Measurements from ENCODE around the gene HOTAIR.

HOTAIR gene

DNA sequence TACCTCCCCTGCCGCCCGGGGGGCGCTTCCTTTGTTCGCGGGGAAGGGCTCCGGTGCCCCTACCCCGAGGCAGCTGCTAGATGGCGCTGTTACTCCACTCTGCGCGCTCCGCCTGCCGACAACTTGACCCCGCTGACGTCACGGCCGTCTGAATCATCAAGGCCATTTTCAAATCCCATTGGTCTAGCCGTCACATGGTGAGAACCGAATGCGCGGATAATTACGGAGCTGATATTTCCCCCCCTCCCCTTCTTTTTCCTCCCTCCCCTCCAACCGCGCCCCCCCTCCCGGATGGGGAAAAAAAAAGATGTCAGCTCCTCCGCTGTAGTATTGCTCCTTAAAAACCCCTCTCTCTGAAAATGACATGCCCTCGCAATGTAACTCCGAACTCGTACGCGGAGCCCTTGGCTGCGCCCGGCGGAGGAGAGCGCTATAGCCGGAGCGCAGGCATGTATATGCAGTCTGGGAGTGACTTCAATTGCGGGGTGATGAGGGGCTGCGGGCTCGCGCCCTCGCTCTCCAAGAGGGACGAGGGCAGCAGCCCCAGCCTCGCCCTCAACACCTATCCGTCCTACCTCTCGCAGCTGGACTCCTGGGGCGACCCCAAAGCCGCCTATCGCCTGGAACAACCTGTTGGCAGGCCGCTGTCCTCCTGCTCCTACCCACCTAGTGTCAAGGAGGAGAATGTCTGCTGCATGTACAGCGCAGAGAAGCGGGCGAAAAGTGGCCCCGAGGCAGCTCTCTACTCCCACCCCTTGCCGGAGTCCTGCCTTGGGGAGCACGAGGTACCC is 10.3 kb upstream of the HOTAIR start, which contains the start of gene HOXC10:
HOXC10 (plus strand) TSS at position 246 of the 791 bp plus-strand sequence; CDS start at position 360, 114 bp downstream.
- DNase-seq, result peak; percentile 96

DNA sequence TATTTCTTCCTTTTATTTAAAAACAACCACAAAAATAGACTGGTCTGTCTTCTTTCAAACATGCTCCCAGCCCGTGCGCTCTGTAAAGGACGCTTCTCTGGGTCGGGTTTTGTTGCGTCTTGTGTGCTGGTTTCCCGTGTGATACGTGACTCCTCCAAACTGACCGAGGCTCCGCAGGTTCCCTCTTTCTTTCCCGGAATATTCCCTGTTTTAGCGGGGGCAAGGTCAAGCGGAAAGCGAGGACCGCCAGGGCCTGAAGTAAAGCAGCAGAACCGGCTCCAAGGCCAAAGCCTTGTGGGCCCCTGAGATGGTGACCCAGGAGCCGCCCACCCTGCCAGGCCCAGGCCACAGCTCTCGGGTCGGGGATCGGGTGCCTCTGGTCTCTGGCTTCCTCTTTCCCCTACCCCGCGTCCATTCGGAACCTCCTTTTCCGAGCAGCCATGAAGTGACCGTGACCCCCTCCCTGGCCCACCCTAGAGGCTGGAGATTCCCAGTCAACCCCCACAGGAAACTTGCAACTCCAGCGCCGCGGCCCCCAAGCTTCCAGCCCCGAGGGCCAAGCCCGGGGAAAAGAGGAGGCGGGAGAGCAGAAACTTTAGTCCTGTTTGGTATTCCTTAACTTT is 9.3 kb upstream of the HOTAIR start:
- no peak for DNase-seq

DNA sequence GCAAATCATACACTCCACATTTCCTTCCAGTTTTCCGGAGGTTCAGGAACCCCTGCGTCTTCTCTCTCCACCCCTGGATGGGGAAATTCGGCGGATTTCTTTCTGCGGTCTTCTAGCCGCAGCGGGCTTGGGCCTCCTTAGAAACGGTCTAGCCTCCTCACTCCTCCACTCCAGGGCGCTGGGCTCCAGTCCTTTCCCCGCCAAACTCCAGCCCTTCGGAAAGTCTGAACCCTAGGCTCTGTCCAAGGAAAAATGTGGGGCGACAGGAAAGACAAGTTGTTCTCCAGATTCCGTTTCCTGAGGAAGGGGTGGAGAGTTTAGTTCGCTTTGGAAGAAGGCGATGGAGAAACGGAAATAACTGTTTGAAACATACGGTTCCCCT is 8.8 kb upstream of the HOTAIR start:
- no peak for DNase-seq

DNA sequence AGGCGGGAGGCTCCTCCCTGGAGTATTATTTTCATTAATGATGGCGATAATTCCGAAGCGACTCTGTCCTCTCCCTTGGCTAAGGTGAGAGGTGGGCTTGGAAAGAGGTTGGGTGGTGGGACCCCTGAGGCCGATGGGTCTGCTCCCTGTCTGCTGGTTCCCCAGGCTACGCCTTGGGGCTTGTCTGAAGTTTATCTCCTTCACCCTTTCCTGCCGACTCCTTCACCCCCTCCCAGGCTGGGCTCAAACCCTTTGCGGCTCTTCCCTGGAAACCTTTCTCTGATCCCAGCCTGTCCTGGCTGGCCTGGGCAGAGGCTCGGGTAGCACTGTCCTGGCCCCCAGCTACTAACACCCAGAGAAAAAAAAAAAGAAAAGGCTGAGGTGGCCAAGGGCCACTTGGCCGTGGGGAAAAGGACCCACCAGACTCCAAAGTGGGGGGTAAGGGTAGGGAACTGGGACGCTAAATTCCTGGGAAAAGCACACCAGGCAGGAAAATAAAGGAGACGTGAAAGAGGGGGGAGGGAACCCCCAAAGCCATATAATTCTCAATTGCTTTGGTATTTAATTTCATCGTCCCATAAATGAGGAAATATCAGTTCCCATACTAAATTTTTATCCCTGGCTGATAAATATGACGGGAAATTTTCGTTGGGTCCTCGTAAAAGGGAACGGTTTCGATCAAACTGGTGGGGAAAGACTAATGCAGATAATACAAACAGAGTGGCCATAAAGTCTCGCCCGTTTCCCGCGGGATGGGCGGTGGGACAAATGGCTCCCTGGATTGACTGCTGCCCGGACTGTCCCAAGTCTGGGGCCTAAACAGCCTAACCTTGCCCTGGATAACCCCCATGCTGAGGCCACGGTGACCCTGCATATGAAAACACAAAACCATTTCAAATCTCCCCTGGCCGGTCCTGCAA is 8.2 kb upstream of the HOTAIR start:
- no peak for DNase-seq

DNA sequence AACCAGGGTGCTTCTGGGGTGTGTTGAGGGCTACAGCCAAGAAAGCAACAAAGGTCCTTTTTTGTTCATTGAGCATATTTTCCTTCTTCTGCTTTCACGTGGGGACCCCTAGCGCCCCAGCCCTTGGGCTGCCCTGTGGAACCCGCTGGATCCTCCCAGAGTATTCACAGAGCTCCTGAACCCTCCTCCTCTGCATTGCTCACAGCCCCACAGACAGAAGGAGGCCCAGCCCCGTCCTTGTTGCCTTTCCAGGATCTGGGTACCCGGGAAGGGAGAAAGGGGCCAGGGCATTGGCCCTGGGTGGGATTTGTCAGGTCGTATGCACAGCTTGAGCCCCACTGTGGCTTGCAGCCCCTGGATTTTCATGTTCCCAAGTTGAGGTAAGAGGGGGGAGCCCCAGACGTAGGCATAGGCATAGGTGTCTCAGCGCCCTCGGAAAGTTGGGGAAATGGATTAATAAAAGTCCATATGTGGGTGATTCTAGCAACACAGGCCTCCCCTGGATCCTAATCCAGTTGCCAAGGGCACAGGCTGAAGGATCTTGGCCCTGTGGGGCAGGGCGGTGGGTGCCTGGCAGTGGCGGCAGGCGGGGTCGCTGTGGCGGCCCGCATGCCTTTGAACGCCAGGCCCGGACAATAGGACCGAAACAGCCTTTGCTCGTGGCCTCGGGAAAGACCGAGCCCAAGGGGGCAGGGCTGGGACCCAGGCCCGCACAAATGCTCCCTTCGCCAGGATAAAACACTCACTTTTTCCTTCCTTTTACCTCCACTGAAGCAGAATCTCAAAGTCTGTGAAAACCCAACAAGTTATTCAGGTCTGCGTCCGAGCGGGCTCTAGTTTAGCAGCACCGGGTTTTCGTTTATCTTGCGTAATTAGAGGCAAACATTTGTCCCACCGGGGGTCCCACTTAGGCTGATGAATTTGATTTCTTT is 7.1 kb upstream of the HOTAIR start:
- DNase-seq, result no peak

DNA sequence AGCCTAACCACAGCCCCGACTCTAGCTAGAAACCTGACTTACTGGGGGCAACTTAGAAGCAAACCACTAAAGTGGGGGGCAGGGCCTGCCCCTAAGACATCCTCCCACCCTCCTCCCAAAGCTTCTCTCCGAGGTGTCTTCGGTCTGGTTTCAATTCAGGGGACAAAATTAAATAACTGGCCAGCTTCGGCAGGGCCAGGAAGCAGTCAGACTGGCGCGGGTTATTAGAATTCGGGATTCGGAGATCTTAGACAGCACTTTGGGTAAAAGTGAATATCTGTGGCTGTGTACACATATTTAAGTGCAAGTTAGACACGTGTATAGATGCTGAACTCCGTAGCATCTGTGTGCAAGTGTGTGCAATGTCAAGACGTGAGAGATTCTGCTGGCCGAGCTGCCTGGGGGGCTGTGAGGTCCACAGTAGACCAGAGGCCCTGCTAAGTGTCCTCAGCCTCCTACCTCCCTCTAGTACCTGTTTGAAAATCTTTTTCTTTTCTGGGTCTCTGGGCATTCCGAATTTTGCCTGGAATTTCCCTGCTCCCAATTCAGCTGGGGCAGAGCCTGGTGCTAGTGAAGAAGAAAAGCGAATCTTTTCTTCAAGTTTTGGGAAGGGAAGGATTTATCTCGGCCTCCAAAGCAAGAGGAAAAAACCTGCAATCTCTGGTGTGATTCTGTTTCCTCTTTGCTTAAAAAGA is 6.2 kb upstream of the HOTAIR start:
- DNase-seq, result no peak

DNA sequence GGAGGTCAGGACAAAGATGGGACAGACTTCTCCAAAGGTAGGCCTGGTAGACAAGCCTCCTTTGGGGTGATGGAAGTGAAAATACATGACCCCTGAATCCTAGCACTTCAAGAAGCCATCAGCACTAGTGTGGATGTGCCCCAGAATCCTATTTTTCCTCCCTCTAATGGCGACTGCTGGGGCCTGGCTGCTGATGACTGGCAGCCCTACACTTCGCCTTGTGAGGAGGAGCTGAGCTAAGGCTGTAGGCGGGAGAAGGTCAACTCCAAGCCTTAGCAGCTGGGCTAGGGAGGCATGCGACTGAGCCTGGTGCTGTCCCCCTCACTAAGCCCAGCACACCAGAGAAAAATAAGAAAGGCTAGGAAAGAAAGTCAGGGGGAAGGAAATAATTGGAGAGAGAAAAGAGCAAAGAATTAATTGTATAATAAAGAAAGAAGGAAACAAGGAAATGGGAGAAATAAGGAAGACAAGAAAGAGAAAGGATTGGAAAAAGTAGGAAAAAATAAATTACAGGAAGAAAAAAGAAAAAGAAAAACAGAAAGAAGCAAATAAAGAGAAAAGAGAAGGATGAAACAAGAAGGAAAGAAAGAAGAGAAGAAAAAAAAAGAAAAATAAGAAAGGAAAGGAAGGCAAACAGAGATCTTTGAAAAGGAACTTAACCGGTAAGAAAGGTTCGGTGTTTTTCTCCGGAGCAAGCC is 5.5 kb upstream of the HOTAIR start:
- DNase-seq, result no peak

DNA sequence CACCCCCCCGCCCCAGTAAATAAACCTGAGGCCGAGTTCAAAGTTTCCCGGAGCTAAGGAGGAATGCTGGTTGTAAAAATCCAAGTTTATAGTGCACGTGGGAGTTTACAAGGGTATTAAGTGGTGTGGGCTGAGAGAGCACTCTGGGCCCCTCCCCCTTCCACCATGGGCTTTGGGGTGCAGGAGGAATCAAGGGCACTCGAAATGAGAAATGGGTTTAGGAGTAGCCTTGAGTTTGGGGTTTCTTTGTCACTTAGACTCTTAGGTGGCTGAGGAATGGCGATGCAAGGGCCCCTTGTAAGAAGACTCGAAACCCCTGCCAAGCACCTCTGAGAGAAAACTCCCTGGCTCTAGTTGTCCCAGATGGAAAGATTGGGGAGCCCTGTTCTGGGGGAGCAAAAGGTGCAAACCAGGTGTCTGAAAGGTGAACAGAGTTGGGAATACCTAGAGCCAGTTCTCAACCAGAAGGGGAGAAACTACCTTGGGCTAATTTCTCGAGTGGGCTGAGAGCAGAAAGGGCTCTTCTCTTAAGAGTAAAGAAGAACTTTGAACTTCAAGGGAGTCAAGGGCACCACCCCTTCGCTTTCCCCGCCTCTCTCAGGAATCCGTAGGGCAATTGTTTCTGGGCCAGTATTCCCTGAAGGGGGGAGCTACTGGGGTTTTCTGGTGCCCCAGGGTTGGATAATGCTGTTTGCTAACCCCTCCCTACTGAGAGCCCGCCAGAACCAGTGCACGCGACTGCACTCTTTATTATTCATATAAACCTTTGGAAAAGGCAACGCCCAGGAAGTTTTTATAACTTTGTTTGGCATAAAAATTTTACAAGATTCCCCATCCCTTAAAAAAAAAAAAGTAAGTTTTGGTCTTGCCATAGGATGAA is 4.0 kb upstream of the HOTAIR start:
- no peak for DNase-seq

DNA sequence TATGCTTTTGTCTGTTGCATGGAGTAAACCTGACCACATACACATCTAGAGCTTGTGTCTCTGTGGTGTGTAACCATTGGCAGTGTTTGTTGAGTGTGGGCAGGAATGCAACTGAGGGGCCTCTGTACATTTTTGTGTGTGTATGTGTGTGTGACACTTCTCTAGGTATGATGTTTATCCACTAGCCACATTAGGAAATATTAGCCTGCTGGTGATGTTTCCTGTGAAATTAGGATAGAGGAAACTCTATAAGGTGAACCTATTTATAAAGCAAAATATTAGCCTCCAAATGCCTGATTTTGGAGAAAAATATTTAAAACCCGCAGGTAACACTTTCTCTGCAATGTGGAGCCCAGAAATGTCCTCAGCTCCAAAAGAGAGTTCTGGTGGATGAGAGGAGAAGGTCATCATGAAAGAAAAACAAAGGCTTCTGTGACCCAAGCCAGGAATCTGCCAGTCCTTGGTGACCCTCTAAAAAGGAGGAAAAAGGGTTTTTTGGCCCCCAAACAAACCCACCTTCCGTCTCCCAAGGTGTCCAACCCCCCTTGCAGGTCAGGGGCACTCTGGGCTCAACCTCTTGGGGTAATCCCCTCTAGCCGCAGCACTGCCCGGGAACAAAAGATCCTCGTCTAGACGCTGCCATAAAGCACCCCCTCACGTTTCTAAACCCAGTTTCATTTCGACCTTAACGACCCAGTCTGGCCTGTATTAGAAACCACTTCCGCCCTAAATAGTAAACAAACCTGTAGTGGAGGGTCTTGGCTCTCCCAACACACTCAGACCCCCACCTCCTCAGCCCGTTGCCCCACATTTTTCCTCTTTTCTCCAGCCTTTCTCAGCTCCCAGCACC is 3.1 kb upstream of the HOTAIR start:
- DNase-seq, result no peak

DNA sequence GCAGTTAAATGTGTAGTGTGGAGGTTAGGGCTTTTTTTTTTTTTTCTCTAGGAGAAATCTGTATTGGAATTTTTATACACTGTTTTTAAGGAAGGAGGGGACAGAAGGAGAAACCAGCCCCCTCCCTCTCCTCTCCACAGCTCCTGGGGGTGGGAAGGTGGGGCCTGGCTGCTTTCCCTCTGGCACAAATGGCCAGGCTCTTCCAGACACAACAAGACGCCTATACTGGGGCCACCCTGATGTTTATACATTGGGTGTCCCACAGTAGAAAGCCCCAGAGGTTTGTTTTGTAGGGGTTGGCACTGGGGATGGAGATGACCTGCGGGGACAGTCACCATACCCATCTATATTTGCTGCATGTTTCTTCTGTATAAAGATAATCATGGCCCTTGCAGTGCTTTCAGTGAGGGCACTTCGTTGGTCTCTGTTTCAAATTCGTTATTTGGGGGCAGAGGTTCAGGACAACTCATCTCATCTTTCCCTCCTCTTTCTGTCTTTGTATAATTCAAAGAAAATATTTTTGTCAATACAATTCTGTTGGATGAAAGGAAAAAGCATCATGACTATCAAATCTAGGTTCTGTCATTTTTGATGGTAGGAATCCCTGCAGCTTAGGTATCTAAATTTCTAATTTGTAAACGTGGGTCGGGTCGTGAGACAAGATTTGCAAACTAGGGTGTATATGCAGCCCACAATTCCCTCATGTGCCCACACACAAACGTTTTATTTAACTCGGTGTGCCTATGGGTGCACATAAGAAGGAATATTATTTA is 2.3 kb upstream of the HOTAIR start:
- DNase-seq, result no peak

DNA sequence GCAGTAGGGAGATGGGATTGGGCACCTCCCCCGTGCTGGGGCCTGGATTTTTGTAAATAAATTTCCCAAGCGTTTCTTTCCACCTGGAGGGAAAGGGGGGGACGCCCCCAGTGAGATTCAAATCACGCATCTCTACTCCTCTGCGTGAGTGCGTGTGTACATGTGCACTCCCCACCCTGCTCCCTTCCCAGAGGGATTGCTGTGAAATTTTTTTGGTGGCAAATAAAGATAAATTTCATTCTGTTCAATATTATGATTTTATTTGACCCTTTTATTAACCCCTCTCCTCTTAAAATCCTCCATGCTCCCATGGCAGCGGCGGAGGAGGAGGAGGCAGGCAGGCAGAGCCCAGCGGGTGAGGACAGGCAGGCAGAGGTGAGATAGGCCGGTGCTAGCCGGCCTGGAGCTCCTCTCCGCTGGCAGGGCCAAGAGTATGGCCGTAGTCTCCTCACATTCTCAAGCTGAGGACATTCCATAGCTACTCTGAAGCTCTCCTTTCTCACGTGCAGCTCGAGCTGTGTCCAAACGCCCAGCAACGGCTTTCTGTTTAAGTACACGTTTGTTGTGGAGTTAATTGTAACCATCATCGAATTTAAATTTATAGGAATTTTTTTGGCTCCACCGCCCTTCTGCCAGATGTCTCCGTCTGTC is 1.5 kb upstream of the HOTAIR start:
- no peak for DNase-seq

DNA sequence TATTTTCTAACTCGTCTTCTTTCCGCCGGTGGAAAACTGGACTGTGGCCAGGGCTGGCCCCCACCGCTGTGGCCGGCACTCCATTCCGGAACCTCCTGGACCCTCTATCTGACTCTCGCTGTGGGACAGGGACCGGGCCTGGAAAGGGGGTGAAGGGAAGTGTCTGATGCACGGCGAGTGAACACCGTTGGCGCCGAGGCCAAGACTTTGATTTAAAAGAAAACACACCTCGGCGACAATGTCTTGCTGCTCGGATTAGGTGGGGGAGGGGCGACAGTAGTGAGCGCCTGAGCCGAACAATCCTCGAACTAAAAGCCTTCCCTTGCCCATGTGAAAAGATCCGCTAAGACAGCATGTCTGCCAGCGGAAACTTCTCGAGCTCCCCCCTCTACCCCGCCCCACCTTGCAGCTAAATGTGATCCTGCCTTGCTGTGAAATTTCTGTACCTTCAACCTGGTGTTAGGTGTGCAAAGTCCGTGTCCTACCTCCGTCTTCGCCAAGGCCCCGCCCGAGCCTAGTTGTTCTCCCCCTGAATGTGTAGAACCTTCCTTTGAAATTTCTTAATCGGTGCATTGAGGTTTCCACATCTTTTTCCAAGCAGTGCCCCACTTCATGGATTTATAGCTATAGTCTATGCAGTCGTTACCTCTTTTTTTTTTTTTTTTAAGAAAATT is 862 bp upstream of the HOTAIR start:
- no peak for DNase-seq

DNA sequence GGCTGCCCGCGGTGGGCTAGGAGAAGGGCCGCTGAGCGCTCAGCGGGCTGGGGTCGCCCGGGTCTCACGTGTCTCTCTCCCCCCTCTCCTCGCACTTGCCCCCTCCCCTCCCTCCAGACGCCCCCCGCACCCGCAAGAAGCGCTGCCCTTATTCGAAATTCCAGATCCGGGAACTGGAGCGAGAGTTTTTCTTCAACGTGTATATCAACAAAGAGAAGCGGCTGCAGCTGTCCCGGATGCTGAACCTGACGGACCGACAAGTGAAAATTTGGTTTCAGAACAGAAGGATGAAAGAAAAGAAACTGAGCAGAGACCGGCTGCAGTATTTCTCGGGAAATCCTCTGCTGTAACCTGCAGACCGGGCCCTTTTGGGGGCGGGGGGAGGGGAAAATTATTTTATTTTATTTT is 314 bp upstream of the HOTAIR start:
- no peak for DNase-seq

DNA sequence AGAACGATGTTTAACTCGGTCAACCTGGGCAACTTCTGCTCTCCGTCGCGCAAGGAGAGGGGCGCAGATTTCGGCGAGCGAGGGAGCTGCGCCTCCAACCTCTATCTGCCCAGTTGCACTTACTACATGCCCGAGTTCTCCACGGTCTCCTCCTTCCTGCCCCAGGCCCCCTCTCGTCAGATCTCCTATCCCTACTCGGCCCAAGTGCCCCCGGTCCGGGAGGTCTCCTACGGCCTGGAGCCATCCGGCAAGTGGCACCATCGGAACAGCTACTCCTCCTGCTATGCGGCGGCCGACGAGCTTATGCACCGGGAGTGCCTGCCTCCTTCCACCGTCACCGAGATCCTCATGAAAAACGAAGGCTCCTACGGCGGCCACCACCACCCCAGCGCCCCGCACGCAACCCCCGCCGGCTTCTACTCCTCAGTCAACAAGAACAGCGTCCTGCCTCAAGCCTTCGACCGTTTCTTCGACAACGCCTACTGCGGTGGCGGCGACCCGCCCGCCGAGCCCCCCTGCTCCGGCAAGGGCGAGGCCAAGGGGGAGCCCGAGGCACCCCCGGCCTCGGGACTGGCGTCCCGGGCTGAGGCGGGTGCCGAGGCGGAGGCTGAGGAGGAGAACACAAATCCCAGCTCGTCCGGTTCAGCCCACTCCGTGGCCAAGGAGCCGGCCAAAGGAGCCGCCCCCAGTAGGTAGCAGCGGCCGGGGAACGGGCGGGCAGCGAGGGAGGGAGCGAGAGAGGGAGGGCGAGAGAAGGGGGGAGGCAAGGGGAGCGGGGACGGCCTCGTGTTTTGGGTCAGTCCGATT is 1.3 kb downstream of the HOTAIR start:
- no peak for DNase-seq

DNA sequence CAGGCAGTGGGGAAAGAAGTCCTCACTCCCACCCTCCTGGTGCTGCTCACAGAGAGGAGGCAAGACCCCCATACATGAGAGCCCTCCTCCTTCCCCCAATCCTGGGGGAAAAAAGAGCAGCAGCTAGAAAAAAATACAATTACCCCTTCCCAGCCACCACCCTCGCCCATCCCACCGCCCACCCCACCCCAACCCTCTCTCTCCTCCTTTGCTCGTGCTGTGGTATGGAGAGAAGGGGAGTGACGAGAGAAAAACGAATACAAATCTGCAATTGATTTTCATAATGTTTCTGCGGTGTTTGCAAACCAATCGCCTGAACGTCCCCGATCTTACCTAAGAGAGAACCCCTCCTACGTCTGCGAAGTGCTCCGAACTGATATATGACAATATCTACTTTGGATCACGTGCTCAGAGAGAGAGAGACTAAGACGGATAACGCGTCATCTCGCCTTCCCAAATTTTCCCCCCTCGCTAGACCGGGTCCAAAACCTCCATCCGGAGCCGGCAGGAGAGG is 2.0 kb downstream of the HOTAIR start, which contains the start of gene HOXC11:
HOXC11 (plus strand) TSS at position 405 of the 514 bp plus-strand sequence. CDS start 116 bp downstream, outside the sequence.
- no peak for DNase-seq
